Measurements from ENCODE around the gene TCTN2.

The TCTN2 gene

DNA sequence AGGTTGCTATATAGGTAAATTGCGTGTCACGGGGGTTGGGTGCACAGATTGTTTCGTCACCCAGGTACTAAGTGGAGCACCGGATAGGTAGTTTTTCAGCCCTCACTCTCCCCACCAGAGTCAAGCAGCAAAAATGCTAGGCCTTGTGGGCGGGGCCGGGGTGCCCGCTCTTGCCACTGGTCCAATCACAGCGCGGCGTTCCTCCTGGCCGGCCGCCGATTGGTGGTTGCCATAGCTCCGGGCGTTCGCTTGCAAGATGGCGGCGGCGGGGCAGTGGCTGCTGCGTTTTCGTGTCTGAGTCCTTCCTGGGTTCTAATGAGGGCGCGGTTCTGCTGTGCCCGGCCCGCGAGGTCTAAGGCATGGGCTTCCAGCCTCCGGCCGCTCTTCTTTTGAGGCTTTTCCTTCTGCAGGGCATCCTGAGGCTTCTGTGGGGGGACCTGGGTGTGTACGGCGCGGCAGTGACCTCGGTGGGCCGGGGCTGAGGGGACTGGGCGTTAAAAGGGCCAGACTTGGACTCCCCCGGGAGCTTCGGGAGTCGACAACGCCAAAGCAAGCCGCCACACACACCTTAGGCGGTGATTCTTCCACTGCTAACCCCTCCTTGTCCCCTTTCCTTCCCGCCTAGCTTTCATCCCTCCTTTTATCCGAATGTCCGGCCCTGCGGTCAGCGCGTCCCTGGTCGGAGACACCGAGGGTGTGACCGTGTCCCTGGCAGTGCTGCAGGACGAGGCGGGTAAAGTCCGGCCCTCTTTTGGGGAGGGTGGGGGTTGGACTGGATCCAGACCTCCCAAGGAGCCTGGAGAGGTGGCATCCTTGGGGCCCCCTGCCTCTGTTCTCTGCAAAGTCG, at the start of gene TCTN2:
TCTN2 (plus strand) TSS at position 232 of the 847 bp plus-strand sequence; CDS start at position 360, 128 bp downstream.
- DNase-seq: peak; percentile 95

DNA sequence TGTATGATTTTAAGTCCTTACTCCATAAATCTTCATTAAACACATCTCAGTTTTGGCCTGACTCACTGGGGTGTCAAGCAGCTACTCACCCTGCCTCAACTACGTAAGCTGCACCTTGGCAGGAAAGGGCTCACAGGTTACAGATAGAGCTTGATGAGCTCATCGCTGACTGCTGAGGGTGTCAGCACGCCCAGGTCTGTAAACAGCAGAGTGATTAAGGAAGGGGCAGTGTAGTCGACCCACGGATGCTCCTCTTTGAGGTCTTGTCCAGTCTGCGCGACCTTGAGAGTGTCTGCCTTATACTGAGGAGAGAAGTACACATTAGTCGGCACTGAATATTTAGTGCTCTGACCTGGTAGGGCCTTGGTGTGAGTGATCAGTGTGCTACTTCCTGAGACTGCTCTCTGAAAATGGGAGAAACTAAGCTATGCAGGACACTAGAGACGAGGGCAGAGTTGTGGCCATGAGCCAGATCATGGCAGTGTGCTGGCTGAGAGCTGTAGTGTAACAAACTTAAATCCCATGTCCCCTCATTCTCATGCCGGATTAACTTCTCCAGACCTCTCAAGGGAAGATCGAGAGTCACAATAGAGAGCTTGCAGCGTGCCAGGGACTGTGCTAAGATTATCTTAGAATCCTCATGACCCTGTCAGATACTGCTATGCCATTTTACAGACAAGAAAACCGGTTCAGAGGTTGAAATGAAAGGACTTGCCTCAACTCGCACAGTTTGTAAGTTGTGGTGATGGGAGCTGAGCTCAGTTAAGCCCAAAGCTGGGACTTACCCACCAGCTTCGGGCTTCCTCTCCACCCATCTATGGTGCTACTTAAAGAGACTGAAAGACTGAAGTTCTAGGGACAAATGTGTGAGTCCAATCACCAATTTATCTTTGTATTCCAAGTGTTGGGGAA, 49.0 kb upstream of the TCTN2 start:
- DNase-seq: no peak

DNA sequence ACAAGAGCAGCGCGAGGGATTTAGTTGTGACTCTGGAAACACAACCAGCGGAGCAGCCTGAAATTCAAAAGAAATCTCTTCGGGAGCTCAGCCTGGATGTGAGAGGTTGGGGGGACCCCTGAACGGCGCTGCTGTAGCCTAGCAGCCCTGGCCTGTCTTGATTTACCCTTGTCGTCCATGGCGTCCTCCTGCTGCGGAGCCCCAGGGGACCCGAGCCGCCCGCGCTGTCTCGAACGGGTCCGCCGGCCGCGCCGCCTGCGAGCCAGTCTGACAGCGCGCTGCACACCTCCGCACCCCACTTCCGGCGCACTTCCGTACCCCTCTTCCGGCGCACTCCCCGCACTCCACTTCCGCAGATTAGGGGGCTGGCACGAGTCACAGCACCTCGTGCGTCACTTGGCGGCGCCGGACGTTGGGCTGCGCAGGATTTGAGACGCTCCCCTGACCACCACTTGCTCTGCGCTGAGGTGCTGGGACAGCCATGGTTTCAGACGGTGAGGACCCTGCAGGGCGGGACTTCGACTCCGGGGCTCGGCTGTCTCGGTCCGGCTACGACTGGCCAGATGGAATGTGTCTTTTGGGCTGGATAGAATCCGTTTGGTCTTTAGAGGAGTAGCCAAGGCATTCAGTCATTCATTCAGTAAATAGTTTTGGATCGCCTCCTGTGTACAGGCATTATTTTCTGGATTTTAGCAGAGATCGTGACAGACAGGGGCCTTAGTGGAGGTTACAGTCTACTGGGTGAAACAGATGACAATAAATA, 37.4 kb upstream of the TCTN2 start, which contains the start of the genes EIF2B1 and GTF2H3:
EIF2B1 (minus strand) TSS at position 308 of the 763 bp plus-strand sequence; CDS start at position 179, 129 bp downstream.
GTF2H3 (plus strand) TSS at position 451 of the 763 bp plus-strand sequence; CDS start at position 482, 31 bp downstream.
- peak; percentile 96 for DNase-seq

DNA sequence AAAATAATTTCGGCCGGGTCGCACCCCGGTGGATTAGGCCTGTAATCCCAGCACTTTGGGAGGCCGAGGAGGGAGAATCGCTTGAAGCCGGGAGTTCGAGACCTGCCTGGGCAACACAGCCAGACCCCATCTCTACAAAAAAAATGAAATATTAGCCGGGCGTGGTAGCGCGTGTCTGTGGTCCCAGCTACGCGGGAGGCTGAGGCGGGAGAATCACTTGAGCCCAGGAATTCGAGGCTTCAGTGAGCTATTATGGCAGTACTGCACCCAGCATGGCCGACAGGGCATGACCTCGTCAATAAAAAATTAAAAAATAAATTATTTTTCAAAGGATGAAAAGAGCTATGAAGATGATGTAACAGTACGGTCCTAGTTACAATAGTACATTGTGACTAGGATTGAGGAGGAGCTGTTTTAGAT, 36.8 kb upstream of the TCTN2 start:
- peak; percentile 1 for DNase-seq

DNA sequence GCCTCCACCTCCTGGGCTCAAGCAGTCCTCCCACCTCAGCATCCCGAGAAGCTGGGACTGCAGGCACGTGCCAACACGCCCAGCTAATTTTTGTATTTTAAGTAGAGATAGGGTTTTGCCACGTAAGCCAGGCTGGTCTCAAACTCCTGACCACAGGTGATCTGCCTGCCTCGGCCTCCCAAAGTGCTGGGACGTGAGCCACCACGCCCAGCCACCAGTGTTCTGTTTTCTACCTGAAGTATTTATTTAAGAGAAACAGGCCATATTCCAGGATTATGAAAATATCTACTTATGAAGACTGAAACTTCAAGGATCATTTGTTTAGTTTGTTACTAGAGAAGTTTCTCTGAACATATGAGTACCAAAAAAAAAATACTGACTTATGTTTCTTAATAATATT, 27.0 kb upstream of the TCTN2 start:
- no peak for DNase-seq

DNA sequence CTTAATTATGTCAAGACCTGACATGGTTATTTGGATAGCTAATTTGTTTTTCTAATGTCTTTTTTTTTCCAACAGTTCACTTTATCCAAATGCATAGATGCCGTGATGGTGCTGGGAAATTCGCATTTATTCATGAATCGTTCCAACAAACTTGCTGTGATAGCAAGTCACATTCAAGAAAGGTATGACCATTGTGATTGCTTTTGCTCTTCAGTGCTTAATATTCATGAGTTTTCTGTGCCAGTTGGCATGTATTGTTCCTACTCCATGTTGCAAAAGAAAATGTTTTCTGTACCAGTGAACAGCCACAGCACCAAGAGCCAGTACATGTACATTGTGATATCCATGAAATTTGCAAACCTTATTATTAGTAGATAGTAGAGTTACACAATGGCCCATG, 25.5 kb upstream of the TCTN2 start:
- DNase-seq: no peak

DNA sequence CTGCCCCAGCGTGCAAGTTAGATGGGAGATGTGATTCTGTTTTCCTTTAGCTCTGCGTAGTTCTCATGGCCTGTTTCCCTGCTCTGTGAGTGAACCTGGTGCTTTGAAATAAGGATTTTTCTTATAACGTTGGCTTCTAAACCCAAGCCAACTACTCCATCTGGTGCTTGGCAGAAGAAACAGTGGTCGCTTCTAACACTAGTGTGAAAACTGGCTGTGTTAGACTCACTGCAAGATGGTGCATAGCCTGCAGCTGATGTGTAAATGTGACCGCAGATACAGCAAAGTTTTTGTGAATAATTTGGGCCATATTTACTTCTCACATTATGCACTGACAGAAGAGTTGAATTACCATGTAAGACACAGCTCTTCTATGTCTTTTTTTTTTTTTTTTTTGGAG, 25.0 kb upstream of the TCTN2 start:
- no peak for DNase-seq

DNA sequence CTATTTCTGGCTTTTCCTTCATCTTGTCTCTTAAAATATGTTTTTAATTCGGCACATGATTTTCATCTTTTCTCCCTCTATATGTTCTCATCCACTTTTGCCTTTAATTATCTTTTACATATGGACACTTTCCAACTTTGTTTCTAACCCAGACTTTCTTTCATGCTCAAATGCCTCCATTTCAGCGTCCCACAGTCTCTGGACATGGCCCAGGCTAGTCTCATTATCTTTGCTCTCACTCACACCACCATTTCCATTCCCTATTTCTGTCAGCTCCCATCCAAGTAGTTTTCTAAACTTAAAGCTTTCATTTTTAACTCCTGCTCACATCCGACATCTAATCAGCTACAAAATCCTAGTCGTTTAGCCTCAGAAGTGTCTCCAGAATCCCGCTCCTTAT, 22.5 kb upstream of the TCTN2 start:
- no peak for DNase-seq

DNA sequence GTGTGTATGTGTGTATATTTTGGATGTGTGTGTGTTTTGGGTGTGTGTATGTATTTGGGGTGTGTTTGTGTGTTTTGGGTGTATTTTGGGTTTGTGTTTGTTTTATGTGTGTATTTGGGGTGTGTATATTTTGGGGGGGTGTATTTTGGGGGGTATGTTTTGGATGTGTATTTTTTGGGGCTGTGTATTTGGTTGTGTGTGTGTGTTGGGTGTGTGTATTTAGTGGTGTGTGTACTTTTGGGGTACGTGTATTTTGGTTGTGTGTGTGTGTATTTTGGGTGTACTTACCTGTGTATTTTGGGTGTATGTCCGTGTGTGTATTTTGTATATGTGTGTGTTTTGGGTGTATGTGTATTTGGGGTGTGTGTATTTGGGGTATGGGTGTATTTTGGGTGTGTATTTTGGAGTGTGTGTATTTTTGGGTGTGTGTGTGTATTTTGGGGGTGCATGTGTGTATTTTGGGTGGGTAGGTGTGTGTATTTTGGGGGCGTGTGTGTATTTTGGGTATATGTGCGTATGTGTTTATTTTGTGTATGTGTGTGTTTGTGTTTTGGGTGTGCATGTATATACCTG, 16.7 kb upstream of the TCTN2 start:
- DNase-seq: no peak

DNA sequence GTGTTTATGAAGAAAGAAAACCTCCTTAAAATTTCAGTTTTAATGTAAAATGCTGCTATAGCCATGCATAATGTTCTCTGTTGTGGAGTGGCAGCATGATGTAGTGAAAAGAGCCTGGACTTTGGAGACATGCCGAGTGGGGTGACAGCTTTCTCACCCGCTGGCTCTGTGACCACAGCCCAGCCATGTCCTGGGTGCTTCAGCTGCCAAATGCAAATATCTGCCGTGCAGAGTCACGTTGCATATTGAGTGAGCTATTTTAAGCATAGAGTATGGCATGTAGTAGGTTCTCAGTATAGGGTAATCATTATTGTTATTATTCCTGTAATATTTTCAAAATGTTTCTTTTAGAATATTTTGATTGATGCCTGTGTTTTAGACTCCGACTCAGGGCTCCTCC, 15.5 kb upstream of the TCTN2 start:
- no peak for DNase-seq

DNA sequence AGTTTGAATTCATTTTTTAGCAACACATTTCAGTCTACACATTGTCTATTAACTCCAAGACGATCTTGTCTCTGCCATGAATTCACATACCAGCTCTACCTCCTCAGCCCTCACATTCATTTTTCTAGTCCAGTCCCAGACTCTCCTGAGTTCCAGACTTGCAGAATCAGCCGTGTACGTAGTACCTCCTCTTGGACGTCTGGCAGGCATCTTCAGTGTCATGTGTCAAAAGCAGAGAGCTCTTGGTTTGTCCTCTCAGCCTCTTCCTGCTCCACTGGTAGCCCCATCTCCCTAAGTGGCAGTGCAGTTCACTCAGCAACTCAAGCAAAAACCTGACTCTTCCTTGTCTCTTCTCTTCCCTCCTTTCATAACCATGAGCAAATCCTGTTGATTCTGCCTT, 14.5 kb upstream of the TCTN2 start:
- DNase-seq: no peak

DNA sequence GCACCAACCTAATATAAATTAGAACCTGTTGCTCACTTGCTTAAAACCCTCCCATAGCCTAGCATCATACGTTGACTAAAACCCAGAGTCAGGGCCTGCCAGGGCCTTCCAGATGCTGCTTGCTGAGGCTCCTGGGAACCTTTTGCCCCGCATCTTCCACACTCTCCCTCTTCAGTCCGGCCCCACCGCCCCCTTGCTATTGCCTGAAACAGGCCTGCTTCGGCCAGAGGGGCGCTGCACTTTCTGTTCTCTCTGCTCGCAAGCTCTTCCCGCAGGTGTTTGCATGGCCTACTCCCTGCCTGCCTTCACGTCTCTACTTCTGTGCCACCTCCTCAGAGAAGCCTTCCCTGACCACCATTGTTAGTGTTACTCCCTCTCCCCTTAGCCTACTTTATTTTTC, 13.7 kb upstream of the TCTN2 start:
- DNase-seq: no peak

DNA sequence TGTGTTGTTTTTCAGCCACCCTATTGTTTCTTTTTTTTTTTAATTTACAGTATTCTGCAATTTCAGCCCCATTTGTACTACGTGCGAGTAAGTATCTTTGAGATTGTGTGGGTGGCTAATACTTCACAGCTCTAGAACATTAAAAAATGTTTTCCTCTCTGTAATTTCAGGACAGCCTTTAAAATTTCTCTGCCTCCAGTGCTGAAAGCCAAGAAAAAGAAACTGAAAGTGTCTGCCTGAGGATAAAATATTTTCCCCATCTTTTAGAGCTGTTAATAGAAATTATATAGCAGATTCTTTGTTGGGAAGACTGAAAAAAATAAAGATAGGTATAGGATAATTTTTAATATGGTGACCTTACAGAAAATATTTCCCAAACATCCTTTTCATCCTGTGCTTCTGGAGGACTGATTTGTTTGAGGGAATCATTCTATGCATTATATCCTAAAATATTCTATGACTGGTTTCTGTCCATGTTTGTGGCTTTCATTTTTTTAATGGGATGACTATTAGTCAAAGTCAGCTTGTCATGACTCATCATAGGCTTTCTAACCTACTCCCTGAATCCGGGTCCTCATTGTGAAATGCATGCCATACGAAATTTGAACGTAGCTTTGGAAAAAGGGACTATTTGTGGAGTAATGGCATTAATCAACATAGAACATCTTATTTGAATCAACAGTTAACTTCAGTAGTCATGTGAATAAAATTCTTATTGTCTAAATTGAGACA, 10.8 kb upstream of the TCTN2 start:
- no peak for DNase-seq

DNA sequence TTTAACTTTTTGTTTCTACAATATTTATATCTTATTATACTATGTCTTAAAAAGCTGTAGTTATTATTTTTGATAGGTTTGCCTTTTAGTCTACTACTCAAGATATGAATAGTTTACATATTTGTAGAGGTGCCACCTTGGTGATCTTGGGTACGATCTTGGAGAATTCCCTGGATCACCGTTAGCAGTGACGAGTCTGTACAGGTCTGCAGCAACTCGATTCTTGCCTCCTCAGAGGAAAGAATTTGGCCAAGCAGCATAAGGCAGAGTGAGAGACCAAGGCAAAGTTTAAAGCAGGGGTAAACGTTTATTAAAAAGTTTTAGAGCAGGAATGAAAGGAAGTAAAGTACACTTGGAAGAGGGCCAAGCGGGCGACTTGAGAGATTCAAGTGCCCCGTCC, 3.1 kb upstream of the TCTN2 start:
- DNase-seq: no peak

DNA sequence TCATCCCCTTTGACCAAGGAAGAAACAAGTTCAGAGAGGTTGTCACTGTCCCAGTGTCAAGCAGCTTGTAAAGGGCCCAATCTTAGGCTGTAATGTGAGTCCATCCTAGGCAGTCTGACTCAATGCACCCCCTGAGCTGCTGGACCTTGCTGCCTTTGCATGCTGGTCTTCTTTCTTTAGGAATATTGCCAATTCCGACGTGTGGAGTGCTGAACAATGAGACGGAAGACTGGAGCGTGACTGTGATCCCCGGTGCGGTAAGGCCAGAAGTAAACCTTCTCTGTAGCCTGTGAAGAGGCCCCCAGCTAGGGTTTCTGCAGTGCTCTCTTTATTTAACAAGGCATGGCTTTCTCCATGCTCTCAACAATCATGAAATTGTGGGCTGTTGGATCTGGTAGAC, 963 bp downstream of the TCTN2 start:
- DNase-seq: no peak

DNA sequence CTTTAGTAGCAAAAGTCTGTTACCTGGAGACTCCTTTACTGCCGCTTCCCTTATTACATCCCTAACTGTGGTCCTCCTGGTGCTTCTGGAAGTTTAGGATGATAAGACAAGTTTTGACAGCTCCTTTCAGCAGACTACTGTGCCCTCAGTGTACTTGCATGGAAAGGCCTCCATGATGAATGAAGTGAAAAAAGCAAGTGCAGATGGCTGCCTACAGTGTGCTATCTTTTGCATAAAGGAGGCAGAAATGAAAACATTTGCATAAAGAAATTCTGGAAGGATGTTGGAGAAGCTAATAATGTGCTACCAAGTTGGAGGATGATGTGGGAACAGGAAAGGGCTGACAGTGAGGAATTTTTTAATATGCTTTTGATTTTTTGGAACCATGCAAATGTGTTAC, 4.5 kb downstream of the TCTN2 start:
- DNase-seq: no peak

DNA sequence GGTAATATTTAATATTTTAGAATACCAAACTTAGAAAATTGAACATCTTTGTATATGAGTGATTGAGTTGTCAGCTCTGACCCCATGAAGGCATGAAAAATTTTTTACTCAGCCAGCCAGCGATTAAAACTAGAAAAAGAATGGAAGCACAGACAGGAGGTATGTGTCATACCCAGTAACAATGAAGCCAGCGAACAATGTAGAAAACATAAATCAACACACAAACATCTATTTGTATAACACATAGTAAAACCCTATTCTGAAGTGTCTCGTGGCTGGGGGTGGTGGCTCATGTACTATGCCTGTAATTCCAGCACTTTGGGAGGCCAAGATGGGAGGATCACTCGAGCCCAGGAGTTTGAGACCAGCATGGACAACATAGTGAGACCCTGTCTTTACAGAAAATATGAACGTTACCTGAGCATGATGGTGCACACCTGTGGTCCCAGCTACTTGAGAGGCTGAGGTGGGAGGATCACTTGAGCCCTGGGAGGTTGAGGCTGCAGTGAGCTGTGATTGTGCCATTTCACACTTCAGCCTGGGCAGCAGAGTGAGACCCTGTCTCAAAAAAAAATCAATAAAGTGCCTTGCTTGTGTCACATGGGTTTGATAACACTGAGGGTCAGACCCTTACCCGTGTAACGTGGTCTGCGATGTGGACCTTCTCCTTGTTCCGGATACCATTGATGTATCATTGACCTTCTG, 5.9 kb downstream of the TCTN2 start:
- no peak for DNase-seq

DNA sequence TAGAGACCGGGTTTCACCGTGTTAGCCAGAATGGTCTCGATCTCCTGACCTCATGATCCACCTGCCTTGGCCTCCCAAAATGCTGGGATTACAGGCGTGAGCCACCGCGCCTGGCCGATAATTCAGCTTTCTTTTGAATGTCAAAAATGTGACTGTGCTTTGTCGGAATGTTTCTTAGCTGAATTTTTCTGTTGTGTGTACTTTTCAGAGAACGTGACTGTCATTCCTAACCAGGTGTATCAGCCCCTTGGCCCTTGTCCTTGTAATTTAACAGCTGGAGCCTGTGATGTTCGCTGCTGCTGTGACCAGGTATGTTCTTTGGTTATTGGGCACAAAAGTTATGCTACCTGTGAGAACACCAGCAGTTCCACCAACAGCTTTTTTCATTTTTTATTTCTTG, 8.1 kb downstream of the TCTN2 start:
- no peak for DNase-seq

DNA sequence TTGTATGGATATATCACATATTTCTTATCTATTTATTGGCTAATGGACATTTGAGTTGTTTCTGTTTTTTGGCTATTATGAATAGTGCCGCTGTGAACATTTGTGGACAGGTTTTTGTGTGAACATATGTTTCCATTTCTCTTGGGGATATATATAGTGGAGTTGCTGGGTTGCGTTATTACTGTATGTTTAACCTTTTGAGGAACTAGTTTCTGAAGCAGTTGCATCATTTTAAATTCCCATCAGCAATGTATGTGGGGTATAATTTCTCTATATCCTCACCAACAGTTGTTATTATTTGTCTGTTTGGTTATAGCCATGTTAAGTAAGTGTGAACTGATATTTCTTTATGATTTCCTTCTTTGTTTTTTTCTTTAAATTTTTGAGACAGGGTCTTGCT, 10.7 kb downstream of the TCTN2 start:
- DNase-seq: no peak

DNA sequence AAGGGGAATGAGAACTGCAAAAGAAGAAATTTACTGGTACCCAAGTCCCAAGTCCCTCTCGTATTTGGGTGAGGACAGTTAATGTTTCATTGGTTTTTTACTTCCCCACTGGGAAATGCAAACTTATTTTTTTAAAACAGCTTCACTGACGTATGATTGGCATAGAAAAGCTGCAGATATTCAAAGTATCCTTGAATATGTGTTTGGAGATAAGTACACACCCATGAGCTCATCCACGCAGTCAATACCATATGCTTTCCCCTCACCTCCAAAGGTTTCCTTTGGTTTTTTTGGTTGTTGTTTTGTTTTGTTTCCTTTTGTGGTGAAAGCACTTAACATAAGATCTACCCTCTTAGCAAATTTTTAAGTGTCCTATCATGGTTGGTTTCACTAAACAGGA, 13.1 kb downstream of the TCTN2 start:
- no peak for DNase-seq

DNA sequence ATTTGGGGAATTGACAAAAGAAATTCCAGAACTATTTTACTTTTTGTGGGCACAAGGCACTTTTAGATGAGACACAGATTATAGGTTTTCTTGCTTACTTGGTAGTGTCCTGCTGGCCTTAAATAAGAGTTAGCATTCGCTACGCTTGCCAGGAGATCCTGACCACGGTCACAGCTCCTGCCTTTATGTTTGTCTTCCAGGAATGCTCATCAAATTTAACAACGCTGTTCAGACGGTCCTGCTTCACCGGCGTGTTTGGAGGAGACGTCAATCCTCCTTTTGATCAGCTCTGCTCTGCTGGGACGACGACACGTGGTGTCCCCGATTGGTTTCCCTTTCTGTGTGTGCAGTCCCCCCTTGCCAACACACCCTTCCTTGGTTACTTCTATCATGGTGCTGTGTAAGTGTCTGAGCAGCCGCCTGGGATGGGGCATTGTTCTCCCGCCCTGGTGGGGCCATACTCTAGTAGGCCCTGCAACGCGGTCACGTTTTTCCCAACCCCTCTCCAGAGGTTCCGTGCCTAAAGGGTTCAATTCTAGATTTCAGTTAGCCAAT, 15.8 kb downstream of the TCTN2 start:
- no peak for DNase-seq

Measured in CD4-positive, alpha-beta T cell treated with Interleukin-10 for 1 hour (primary cell).